GM12874 (cell line): ENCODE measurements around the gene MYH1.

Experiments
- CTCF ChIP-seq: IDR thresholded peaks from 2 replicates; pipeline ENCODE4 v1.5.1; 2011; ENCODE audit warnings: low read depth, mild to moderate bottlenecking, control low read depth, low read length, moderate library complexity; ENCODE audit not compliant: insufficient read depth

The MYH1 gene

GRCh38 chr17:10513299-10514067 is 4.9 kb downstream of the MYH1 start:
- TF ChIP-seq CTCF, result no peak

- TF ChIP-seq CTCF, result no peak
Measured at GRCh38 chr17:10512856-10513255, 5.5 kb downstream of the MYH1 start.

- TF ChIP-seq CTCF, result no peak
Measured at GRCh38 chr17:10499950-10500349, 18.4 kb downstream of the MYH1 start.

GRCh38 chr17:10492004-10492403 is 26.3 kb downstream of the MYH1 start:
- TF ChIP-seq CTCF, result no peak

GRCh38 chr17:10482252-10482651 is 36.1 kb downstream of the MYH1 start:
- TF ChIP-seq CTCF, result no peak

- no peak for TF ChIP-seq CTCF
Measured at GRCh38 chr17:10477701-10478100, 40.6 kb downstream of the MYH1 start.

- TF ChIP-seq CTCF, result no peak
Measured at GRCh38 chr17:10474536-10474935, 43.8 kb downstream of the MYH1 start.
